Fibroblast of gingiva (primary cell): ENCODE results near the gene ASTN2.
"Not testable (repeated sequence)": the region's sequence is repeated elsewhere in the genome, so short reads cannot be mapped to it uniquely, and the experiment has no call there.

ENCODE experiments used
- DNase-seq: peaks from one replicate; pipeline ENCODE4 v3.0.0-alpha.2; 2011; ENCODE audit warnings: low read depth

The ASTN2 gene

GRCh38 chr9:116697362-116697761 lies 717.5 kb downstream of the ASTN2 start:
- DNase-seq, result no peak

- DNase-seq, result no peak
These were observed 719.4 kb downstream of the ASTN2 start for GRCh38 chr9:116695438-116695837.

- DNase-seq, result no peak
These were observed 720.0 kb downstream of the ASTN2 start for GRCh38 chr9:116694785-116695291.

GRCh38 chr9:116693233-116693731 lies 721.6 kb downstream of the ASTN2 start:
- no peak for DNase-seq

- no peak for DNase-seq
These were observed 722.2 kb downstream of the ASTN2 start for GRCh38 chr9:116692616-116693015.

GRCh38 chr9:116691607-116692006 lies 723.2 kb downstream of the ASTN2 start:
- DNase-seq, result no peak

GRCh38 chr9:116690805-116691204 lies 724.1 kb downstream of the ASTN2 start:
- DNase-seq, result not testable (repeated sequence)

- no peak for DNase-seq
These were observed 725.3 kb downstream of the ASTN2 start for GRCh38 chr9:116689486-116690032.

- no peak for DNase-seq
These were observed 725.9 kb downstream of the ASTN2 start for GRCh38 chr9:116688806-116689485.

- DNase-seq, result no peak
These were observed 727.1 kb downstream of the ASTN2 start for GRCh38 chr9:116687754-116688135.

- DNase-seq, result peak; percentile 86
These were observed 727.6 kb downstream of the ASTN2 start, which contains the start of gene TRIM32 for GRCh38 chr9:116687074-116687753. Gene TRIM32, plus strand, starts transcription at chr9:116687305. Its CDS starts 10,438 bp downstream, at chr9:116697743.

- no peak for DNase-seq
These were observed 728.2 kb downstream of the ASTN2 start for GRCh38 chr9:116686693-116687073.

- no peak for DNase-seq
These were observed 728.7 kb downstream of the ASTN2 start for GRCh38 chr9:116686135-116686534.

GRCh38 chr9:116685166-116685565 lies 729.7 kb downstream of the ASTN2 start:
- DNase-seq, result no peak

- no peak for DNase-seq
These were observed 731.3 kb downstream of the ASTN2 start for GRCh38 chr9:116683535-116683934.

- no peak for DNase-seq
These were observed 740.5 kb downstream of the ASTN2 start for GRCh38 chr9:116674210-116674980.

- DNase-seq, result peak; percentile 57
These were observed 741.5 kb downstream of the ASTN2 start for GRCh38 chr9:116673375-116673774.

GRCh38 chr9:116671605-116672004 lies 743.3 kb downstream of the ASTN2 start:
- DNase-seq, result no peak

- DNase-seq, result no peak
These were observed 745.7 kb downstream of the ASTN2 start for GRCh38 chr9:116668970-116669695.

- no peak for DNase-seq
These were observed 751.3 kb downstream of the ASTN2 start for GRCh38 chr9:116663581-116663980.

- DNase-seq, result peak; percentile 84
These were observed 752.1 kb downstream of the ASTN2 start for GRCh38 chr9:116662646-116663310.
